Nephron progenitor cell (in vitro differentiated cells): Measurements from ENCODE around the gene GMPPA.

Experiments used
- DNase-seq: peaks from one replicate; pipeline ENCODE4 v3.0.0; 2021
- H3K27ac Mint-ChIP-seq: 2 replicates; pipeline ENCODE4 v1.8.0; 2021; ENCODE audit warnings: mild to moderate bottlenecking, moderate library complexity, mixed read lengths
- H3K27me3 Mint-ChIP-seq: 2 replicates; pipeline ENCODE4 v1.8.0; 2021; ENCODE audit warnings: mild to moderate bottlenecking, low read depth, mixed read lengths; ENCODE audit not compliant: poor library complexity
- H3K36me3 Mint-ChIP-seq: 2 replicates; pipeline ENCODE4 v1.8.0; 2021; ENCODE audit warnings: low read depth, mixed read lengths
- H3K4me1 Mint-ChIP-seq: 2 replicates; pipeline ENCODE4 v1.8.0; 2021; ENCODE audit warnings: mixed read lengths
- H3K4me3 Mint-ChIP-seq: 2 replicates; pipeline ENCODE4 v1.8.0; 2021; ENCODE audit warnings: mild to moderate bottlenecking, moderate library complexity, mixed read lengths
- H3K9me3 Mint-ChIP-seq: 2 replicates; pipeline ENCODE4 v1.8.0; 2021; ENCODE audit warnings: mild to moderate bottlenecking, moderate library complexity, mixed read lengths
- TF ChIP-seq, protein P1 (sequence below): fragments of 200-600 bp; sonication (generic); IDR thresholded peaks from 2 replicates; pipeline ENCODE4 v1.5.0; 2021; ENCODE audit warnings: antibody characterized with exemption

Gene GMPPA

DNA sequence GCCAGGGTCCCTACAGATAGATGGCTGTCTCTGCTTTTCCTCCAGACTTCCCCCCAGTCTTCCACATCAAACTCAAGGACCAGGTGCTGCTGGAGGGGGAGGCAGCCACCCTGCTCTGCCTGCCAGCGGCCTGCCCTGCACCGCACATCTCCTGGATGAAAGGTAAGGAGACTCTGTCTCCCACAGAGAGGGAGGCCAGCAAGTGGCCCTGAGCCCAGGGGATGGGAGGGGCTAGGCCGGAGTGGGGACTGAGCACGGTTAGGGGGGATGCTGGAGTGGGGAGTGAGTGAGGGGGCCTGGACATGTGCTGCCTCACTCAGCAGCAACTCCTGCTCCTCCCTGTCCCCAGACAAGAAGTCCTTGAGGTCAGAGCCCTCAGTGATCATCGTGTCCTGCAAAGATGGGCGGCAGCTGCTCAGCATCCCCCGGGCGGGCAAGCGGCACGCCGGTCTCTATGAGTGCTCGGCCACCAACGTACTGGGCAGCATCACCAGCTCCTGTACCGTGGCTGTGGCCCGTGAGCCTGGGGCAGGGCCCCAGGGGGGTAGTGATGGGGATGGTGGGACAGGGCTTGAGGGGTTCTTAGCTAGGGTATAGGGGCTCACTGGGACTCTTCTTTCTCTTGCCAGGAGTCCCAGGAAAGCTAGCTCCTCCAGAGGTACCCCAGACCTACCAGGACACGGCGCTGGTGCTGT is 10.4 kb upstream of the GMPPA start:
- TF ChIP-seq, protein P1, sequence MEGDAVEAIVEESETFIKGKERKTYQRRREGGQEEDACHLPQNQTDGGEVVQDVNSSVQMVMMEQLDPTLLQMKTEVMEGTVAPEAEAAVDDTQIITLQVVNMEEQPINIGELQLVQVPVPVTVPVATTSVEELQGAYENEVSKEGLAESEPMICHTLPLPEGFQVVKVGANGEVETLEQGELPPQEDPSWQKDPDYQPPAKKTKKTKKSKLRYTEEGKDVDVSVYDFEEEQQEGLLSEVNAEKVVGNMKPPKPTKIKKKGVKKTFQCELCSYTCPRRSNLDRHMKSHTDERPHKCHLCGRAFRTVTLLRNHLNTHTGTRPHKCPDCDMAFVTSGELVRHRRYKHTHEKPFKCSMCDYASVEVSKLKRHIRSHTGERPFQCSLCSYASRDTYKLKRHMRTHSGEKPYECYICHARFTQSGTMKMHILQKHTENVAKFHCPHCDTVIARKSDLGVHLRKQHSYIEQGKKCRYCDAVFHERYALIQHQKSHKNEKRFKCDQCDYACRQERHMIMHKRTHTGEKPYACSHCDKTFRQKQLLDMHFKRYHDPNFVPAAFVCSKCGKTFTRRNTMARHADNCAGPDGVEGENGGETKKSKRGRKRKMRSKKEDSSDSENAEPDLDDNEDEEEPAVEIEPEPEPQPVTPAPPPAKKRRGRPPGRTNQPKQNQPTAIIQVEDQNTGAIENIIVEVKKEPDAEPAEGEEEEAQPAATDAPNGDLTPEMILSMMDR, result no peak
- H3K27ac Mint-ChIP-seq, result no peak overlapping the region
- DNase-seq, result no peak
- H3K4me3 Mint-ChIP-seq, result no peak overlapping the region
- H3K27me3 Mint-ChIP-seq, result peaks cover 78% of the 10 kb centered on the region
- no peaks in the 10 kb centered on the region for H3K36me3 Mint-ChIP-seq
- no peaks in the 10 kb centered on the region for H3K9me3 Mint-ChIP-seq
- H3K4me1 Mint-ChIP-seq, result peaks cover 33% of the 10 kb centered on the region

DNA sequence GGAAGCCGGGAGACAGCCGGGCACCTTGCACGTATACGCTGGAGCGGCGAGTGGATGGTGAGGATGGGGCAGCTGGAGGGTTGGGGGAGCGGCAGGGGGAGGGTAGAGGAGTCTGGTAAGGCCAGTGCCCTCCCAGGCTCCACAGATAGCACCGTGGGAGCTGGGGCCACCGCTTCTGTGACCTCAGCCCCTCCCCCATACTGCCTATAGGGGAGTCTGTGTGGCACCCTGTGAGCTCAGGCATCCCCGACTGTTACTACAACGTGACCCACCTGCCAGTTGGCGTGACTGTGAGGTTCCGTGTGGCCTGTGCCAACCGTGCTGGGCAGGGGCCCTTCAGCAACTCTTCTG is 9.9 kb upstream of the GMPPA start:
- no peak overlapping the region for H3K27ac Mint-ChIP-seq
- peaks cover 81% of the 10 kb centered on the region for H3K27me3 Mint-ChIP-seq
- H3K4me1 Mint-ChIP-seq, result peaks cover 33% of the 10 kb centered on the region
- TF ChIP-seq, protein P1, result no peak
- no peak for DNase-seq
- H3K36me3 Mint-ChIP-seq, result no peaks in the 10 kb centered on the region
- no peak overlapping the region for H3K4me3 Mint-ChIP-seq
- H3K9me3 Mint-ChIP-seq, result no peaks in the 10 kb centered on the region

DNA sequence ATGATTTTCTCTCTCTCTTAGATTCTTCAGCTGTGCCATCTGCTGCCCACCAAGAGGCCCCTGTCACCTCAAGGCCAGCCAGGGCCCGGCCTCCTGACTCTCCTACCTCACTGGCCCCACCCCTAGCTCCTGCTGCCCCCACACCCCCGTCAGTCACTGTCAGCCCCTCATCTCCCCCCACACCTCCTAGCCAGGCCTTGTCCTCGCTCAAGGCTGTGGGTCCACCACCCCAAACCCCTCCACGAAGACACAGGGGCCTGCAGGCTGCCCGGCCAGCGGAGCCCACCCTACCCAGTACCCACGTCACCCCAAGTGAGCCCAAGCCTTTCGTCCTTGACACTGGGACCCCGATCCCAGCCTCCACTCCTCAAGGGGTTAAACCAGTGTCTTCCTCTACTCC is 9.4 kb upstream of the GMPPA start:
- DNase-seq, result no peak
- H3K4me3 Mint-ChIP-seq, result no peak overlapping the region
- H3K9me3 Mint-ChIP-seq, result no peaks in the 10 kb centered on the region
- H3K36me3 Mint-ChIP-seq, result no peaks in the 10 kb centered on the region
- peaks cover 81% of the 10 kb centered on the region for H3K27me3 Mint-ChIP-seq
- H3K4me1 Mint-ChIP-seq, result peaks cover 33% of the 10 kb centered on the region
- no peak overlapping the region for H3K27ac Mint-ChIP-seq
- TF ChIP-seq, protein P1, result no peak

DNA sequence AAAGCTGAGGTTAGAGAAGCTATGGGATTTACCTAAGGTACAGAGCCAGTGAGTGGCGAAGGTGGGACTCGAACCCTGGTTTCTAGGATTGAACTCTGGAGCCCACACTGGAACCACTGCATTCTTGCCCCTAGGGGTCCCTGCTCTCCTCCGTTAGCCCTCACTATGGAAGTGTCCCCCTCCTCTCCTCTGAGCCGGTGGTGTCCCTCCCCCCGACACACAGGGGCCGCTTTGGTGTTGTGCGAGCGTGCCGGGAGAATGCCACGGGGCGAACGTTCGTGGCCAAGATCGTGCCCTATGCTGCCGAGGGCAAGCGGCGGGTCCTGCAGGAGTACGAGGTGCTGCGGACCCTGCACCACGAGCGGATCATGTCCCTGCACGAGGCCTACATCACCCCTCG is 8.5 kb upstream of the GMPPA start:
- TF ChIP-seq, protein P1, result no peak
- H3K9me3 Mint-ChIP-seq, result no peaks in the 10 kb centered on the region
- DNase-seq, result no peak
- no peak overlapping the region for H3K4me3 Mint-ChIP-seq
- no peaks in the 10 kb centered on the region for H3K36me3 Mint-ChIP-seq
- no peak overlapping the region for H3K27ac Mint-ChIP-seq
- peaks cover 38% of the 10 kb centered on the region for H3K4me1 Mint-ChIP-seq
- H3K27me3 Mint-ChIP-seq, result peaks cover 83% of the 10 kb centered on the region

DNA sequence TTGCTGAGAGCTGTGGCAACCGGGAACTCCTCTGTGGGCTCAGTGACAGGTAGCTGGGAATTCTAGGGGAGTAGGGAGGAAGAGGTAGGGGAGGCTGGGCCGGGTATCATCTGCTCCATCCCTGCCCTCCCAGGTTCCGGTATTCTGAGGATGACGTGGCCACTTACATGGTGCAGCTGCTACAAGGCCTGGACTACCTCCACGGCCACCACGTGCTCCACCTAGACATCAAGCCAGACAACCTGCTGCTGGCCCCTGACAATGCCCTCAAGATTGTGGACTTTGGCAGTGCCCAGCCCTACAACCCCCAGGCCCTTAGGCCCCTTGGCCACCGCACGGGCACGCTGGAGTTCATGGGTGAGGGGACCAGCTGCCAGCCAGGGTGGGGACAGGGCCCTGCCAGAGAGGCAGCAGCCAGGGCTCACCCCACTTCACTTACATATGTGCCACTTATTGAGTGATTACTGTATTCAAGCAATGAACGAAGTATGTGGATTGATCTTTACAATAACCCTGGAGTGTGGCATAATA is 8.0 kb upstream of the GMPPA start:
- peaks cover 83% of the 10 kb centered on the region for H3K27me3 Mint-ChIP-seq
- H3K36me3 Mint-ChIP-seq, result no peaks in the 10 kb centered on the region
- no peaks in the 10 kb centered on the region for H3K9me3 Mint-ChIP-seq
- peaks cover 38% of the 10 kb centered on the region for H3K4me1 Mint-ChIP-seq
- TF ChIP-seq, protein P1, result no peak
- no peak overlapping the region for H3K4me3 Mint-ChIP-seq
- no peak overlapping the region for H3K27ac Mint-ChIP-seq
- DNase-seq, result no peak

DNA sequence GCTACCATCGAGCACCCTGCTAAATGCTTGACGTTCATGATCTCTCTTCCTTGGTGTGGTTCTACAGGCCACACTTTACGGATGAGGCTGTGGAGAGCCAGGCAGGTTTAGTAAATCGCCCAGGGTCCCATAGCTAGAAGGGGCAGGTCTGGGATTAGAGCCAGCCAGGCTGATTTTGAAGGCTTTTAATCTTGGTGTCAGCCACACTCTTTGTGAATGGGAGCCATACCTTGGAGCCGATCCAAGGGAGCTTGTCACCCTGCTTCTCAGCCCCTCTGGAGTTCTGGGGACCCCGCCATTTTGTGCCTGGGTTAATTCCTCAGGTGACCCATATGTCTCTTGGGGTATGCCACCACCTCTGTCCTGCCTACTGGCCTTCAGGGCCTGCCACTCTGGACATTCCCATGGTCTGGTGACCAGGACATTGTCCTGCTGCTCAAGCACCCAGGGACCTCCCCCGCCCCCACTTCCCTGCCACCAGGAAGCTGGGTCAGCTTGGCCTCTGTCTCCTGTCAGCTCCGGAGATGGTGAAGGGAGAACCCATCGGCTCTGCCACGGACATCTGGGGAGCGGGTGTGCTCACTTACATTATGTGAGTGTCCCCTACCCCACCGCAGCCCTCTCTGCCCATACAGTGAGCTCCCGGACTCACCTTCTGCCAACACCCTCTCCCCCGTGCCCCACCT is 7.3 kb upstream of the GMPPA start:
- no peaks in the 10 kb centered on the region for H3K9me3 Mint-ChIP-seq
- DNase-seq, result no peak
- no peaks in the 10 kb centered on the region for H3K36me3 Mint-ChIP-seq
- H3K27me3 Mint-ChIP-seq, result peaks cover 83% of the 10 kb centered on the region
- TF ChIP-seq, protein P1, result no peak
- no peak overlapping the region for H3K4me3 Mint-ChIP-seq
- H3K27ac Mint-ChIP-seq, result no peak overlapping the region
- peaks cover 35% of the 10 kb centered on the region for H3K4me1 Mint-ChIP-seq
